ENCODE results near the gene KRT1. TPM values are rescaled to one million over a fixed set of nuclear protein-coding genes. Genes with fewer than 3 reads are reported as not detected.
"Not testable (repeated sequence)": the region's sequence is repeated elsewhere in the genome, so short reads cannot be mapped to it uniquely, and the experiment has no call there.

Gene KRT1
- total RNA-seq, 2 donors from 2014 or later = not detected

DNA sequence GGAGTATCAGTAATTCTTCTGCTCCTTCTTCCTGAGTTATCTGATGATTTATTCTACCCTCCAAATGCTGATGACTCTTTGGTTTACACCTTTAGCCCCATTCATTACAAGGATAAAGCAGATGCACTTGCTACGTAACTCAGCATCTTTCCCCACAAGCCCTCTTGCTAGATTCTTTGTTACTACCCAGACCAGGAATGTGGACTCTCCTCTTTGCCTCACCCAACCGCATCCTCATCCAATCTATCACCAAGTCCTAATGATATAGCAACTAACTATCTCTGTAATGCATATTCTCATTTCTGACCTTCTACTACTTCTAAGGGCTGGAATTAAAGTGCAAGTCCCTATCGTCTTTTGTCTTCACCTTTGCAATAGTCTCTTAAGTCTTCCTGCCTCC lies 9.2 kb downstream of the KRT1 start:
- H3K9me3 Mint-ChIP-seq = no peaks in the 10 kb centered on the region
- H3K27me3 Mint-ChIP-seq = peaks cover 4 to 12% of the 10 kb centered on the region in 2 donors
- no peak overlapping the region for H3K4me3 Mint-ChIP-seq
- no peak for DNase-seq (ENCODE audit: low spot score)
- no peaks in the 10 kb centered on the region for H3K36me3 Mint-ChIP-seq
- H3K4me1 Mint-ChIP-seq (ENCODE audit: low read depth in 2 of 2) = peaks cover 6 to 9% of the 10 kb centered on the region in 2 donors
- no peak overlapping the region for H3K27ac Mint-ChIP-seq
- no peak for ATAC-seq

DNA sequence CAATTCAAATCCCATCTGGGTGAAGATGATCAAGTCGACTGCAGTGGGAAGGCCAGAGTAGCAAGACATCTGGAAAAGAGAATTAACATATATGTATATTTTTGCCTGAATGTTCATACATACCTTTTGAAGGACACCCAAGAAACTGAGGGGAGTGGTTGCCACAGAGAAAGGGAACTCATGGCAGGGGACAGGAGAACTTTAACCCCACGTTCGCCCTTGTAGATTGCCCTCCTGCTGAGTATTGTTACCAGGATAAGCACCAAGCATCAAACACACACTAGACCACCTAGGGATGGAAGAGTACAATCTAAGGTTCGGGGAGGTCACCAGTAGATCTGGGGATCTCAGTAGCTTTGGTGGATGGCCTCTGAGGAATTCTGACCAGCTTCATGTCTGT lies 9.7 kb downstream of the KRT1 start:
- Mint-ChIP-seq H3K27ac (no peak overlapping the region), H3K4me1 (ENCODE audit: low read depth in 2 of 2) (peaks cover 6 to 9% of the 10 kb centered on the region in 2 donors), H3K36me3 (no peaks in the 10 kb centered on the region), H3K4me3 (no peak overlapping the region), H3K27me3 (peaks cover 4 to 8% of the 10 kb centered on the region in 2 donors), H3K9me3 (no peaks in the 10 kb centered on the region)
- no peak for DNase-seq (ENCODE audit: low spot score)
- no peak for ATAC-seq

DNA sequence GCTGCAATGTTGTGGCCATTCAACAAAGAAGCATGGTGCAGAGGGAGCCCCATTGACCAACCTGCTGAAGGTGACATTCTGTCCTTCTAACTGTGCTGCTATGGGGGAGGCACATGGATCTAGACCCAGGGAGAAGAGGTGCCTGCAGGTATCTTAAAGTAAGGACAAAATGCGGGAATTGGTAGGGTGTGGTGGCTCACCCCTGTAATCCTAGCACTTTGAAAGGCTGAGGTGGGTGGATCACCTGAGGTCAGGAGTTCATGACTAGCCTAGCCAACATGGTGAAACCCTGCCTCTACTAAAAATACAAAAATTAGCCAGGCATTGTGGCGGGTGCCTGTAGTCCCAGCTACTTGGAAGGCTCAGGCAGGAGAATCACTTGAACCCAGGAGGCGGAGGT lies 10.3 kb downstream of the KRT1 start:
- ATAC-seq; H3K27ac Mint-ChIP-seq; H3K36me3 Mint-ChIP-seq; H3K4me1 Mint-ChIP-seq (ENCODE audit: low read depth in 2 of 2); H3K9me3 Mint-ChIP-seq; H3K27me3 Mint-ChIP-seq; H3K4me3 Mint-ChIP-seq; DNase-seq (ENCODE audit: low spot score): not testable (repeated sequence)

DNA sequence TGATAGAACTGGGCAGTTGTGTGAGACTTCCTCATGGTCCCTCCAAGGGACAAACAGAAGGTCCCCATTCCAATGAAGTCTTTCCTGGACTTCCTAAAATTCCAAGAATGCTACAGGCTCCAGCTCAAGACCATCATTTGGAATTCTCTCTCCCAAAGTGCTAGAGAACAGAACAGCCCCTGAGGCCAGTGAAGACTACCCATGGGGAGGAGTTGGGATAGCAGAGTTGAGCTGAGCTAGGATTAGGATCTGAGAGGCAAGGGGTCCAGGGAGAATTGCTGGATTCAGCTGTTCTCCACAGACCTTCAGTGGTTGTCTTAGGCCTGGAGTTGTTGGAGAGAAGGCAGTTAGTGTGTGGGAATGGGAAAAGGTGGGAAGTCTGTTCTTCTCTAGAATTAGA lies 10.8 kb downstream of the KRT1 start:
- Mint-ChIP-seq H3K36me3 (no peaks in the 10 kb centered on the region), H3K27me3 (peaks cover 3 to 4% of the 10 kb centered on the region in 2 donors), H3K27ac (no peak overlapping the region), H3K4me1 (ENCODE audit: low read depth in 2 of 2) (peaks cover 3 to 5% of the 10 kb centered on the region in 2 donors), H3K4me3 (no peak overlapping the region), H3K9me3 (no peaks in the 10 kb centered on the region)
- ATAC-seq (no peak), DNase-seq (ENCODE audit: low spot score) (no peak)

DNA sequence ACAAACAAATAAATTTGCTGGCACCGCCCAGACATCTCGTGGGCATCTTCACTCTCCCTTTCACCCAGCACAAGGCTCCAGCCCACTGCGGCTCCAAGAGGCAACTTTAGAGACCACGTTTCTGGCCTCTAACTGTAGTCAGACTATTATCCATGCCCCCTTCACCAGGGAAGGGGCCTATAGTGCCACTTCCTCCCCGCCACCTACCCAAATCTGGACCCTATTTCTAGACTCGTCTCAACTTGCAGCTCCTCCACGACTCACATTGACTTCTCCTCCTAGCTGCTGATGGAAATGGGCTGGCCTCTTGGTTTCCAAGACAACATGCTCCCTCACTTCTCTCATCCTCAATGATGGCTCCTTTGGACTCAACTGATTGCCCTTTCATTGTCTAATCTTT lies 12.3 kb downstream of the KRT1 start:
- ATAC-seq = no peak
- DNase-seq (ENCODE audit: low spot score) = no peak
- no peaks in the 10 kb centered on the region for H3K9me3 Mint-ChIP-seq
- no peaks in the 10 kb centered on the region for H3K27me3 Mint-ChIP-seq
- no peak overlapping the region for H3K27ac Mint-ChIP-seq
- H3K4me1 Mint-ChIP-seq (ENCODE audit: low read depth in 2 of 2) = peaks cover 6 to 7% of the 10 kb centered on the region in 2 donors
- no peak overlapping the region for H3K4me3 Mint-ChIP-seq
- H3K36me3 Mint-ChIP-seq = no peaks in the 10 kb centered on the region

DNA sequence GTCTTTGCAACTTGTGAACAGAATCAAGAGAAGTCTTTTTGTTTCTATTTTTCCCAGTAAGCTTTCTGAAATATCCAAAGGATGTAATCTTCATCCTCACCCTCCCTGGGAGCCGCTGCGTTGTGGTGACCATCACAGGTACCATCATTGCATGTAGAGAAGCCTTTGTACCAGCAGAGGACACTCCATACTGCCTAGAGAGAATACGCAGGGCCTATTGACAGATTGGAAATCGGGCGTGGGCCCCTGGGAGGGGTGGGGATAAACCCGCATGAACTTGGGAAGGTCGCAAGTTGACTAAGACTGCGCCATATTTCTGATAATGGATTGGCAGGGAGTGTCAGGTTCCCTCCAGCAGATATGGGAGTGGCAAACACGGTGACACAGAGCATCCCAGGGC lies 12.7 kb downstream of the KRT1 start:
- Mint-ChIP-seq H3K27ac (no peak overlapping the region), H3K27me3 (no peaks in the 10 kb centered on the region), H3K36me3 (no peaks in the 10 kb centered on the region), H3K9me3 (no peaks in the 10 kb centered on the region), H3K4me3 (no peak overlapping the region), H3K4me1 (ENCODE audit: low read depth in 2 of 2) (peaks cover 10 to 12% of the 10 kb centered on the region in 2 donors)
- DNase-seq (ENCODE audit: low spot score) = no peak
- ATAC-seq = no peak

DNA sequence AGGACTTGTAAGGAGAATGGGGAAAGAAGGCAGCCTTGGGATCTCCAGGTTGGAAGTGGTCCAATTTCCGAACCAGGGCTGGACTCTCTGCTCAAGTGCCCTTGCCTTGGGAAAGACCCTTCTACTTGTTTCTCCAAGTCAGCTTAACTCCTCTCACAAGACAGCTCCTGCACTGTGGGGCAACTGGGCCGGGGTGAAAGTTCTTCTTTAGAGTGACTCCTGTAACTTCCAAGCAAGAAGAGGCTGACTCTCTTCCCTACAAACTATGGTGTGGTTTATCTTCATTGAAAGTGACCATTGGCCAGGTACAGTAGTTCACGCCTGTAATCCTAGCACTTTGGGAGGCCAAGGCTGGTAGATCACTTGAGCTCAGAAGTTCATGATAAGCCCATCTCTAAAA lies 13.7 kb downstream of the KRT1 start:
- no peak for DNase-seq (ENCODE audit: low spot score)
- Mint-ChIP-seq H3K27ac (no peak overlapping the region), H3K4me3 (no peak overlapping the region), H3K4me1 (ENCODE audit: low read depth in 2 of 2) (peaks cover 19 to 22% of the 10 kb centered on the region in 2 donors), H3K36me3 (no peaks in the 10 kb centered on the region), H3K9me3 (no peaks in the 10 kb centered on the region), H3K27me3 (no peaks in the 10 kb centered on the region)
- ATAC-seq = no peak

DNA sequence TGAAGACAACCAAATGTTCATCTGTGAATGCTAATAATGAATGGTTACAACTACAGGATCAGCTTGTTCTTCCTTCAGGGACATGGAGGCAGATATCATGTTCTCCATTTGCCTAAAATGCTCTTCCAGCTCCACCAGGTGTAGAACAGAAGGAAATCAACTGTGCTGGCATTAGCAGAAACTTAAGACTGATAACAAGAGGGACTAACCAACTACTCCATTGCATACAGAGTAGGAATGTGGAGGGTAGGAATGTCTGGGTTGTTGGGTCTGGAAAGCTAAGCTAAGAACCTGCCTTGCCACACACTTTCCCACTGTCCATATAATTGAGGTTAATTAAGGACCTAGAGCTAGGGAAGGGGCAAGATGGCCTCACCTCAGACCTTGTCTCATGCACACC lies 16.8 kb downstream of the KRT1 start:
- no peaks in the 10 kb centered on the region for H3K9me3 Mint-ChIP-seq
- no peaks in the 10 kb centered on the region for H3K36me3 Mint-ChIP-seq
- no peak for ATAC-seq
- H3K4me3 Mint-ChIP-seq = no peak overlapping the region
- peaks cover 26 to 32% of the 10 kb centered on the region in 2 donors for H3K4me1 Mint-ChIP-seq (ENCODE audit: low read depth in 2 of 2)
- no peak for DNase-seq (ENCODE audit: low spot score)
- H3K27me3 Mint-ChIP-seq = no peaks in the 10 kb centered on the region
- H3K27ac Mint-ChIP-seq = no peak overlapping the region

DNA sequence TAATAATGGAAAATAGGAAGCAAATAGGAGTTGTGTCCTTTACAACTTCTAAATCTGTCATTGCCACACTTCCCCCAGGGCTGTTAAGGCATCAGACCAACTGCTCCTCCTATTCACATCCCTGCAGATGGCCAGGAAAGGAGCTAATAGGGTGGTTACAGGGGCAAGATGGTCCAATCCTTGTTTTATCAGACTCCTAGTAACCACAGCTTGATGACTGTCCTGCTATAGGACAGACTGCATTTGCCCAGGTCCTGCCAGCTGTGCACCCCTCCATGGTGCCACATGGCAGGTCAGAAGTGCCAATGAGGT lies 17.3 kb downstream of the KRT1 start:
- no peaks in the 10 kb centered on the region for H3K27me3 Mint-ChIP-seq
- H3K27ac Mint-ChIP-seq = no peak overlapping the region
- ATAC-seq = no peak
- H3K4me1 Mint-ChIP-seq (ENCODE audit: low read depth in 2 of 2) = peaks cover 26 to 32% of the 10 kb centered on the region in 2 donors
- H3K36me3 Mint-ChIP-seq = no peaks in the 10 kb centered on the region
- H3K4me3 Mint-ChIP-seq = no peak overlapping the region
- DNase-seq (ENCODE audit: low spot score) = no peak
- no peaks in the 10 kb centered on the region for H3K9me3 Mint-ChIP-seq

DNA sequence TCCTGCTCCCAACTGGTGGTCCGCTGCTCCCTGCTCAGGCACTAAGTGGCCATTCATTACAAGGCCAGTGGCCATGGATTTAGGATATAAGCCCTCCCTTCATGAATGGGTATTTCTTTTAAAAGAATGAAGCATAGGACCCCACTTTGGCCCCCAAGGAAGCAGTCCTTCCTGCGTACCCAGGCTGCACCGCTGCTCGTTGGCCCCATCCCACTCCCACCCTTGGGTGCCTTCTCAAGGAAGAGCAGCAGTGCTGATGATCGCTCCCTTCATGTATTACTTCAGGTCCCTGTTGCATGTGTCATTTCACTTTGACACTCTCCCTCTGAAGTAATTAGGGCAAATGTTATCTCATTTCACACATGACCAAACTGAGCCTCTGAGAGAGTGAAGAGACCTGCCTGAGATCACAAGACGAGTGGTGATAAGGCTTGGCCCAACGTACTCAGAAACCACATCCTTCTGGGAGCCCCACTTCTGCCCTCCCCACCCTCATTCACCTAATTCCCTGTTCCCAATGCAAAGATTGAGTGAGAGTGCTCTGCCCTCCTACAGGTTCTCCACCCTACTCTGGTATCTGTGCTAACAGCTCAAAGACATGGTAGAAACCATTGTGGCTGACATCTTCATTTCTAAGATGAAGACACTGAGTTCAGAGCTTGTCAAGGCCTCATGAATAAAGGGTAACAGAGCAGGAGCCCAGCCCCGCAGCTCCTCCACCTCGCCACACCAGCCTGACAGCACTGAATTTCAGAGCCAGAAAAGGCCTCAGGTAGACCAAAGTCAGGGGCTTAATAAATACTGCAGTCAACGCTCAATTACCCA lies 17.9 kb downstream of the KRT1 start:
- no peaks in the 10 kb centered on the region for H3K27me3 Mint-ChIP-seq
- no peak overlapping the region for H3K27ac Mint-ChIP-seq
- DNase-seq (ENCODE audit: low spot score) = no peak

DNA sequence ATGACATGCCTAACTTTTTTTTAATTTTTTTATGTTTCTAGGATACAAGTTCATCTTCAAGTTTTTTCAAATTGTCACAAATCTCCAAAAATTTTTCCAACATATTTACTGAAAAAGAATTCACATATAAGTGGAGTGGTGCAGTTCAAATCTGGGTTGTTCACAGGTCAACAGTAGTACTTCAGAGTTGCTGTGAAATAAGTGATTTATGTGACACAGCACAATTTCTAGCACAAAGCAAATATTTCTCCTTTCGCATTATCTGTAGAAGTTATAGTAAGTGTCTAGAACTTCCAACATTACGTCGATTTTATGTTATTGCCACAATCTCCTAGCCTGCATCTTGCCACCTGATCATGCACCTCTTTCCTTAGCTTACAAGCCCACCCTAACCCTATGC lies 18.5 kb downstream of the KRT1 start:
- Mint-ChIP-seq H3K4me3 (no peak overlapping the region), H3K36me3 (no peaks in the 10 kb centered on the region), H3K27me3 (no peaks in the 10 kb centered on the region), H3K27ac (no peak overlapping the region), H3K4me1 (ENCODE audit: low read depth in 2 of 2) (peaks cover 26 to 32% of the 10 kb centered on the region in 2 donors), H3K9me3 (no peaks in the 10 kb centered on the region)
- DNase-seq (ENCODE audit: low spot score) (no peak), ATAC-seq (no peak)

More for the DNA sequence above, 17.9 kb downstream of the KRT1 start:
- Mint-ChIP-seq H3K36me3 (no peaks in the 10 kb centered on the region), H3K4me3 (peak overlapping the region; percentile 11), H3K9me3 (no peaks in the 10 kb centered on the region), H3K4me1 (ENCODE audit: low read depth in 2 of 2) (peaks cover 26 to 32% of the 10 kb centered on the region in 2 donors)
- peak; percentile 40 to 41 for ATAC-seq

DNA sequence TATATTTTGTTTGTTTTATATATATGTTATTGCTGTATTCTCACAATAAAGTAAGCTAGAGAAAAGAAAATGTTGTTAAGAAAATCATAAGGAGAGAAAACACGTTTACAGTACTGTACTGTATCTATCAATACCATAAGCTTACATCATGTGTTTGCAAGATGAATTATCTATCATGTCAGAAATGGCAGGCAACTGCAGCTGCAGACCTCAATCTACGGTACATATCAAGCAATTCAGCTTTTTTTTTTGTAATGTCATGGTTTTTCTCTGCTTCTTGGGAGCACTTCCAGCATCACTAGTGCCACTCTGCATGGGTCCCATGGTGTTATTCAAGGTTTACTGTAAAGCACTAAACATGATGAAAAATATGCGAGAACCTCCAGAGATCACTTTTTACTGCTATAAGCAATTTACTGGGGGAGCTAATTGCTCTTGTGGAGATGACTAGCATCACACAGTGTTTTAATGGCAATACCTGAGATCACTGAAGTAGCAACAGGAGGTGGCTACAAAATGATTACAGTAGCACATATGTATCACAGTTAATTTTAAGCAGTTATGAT lies 19.2 kb downstream of the KRT1 start:
- Mint-ChIP-seq H3K9me3 (no peaks in the 10 kb centered on the region), H3K27me3 (no peaks in the 10 kb centered on the region), H3K36me3 (no peaks in the 10 kb centered on the region), H3K4me3 (no peak overlapping the region), H3K27ac (no peak overlapping the region), H3K4me1 (ENCODE audit: low read depth in 2 of 2) (peaks cover 29 to 32% of the 10 kb centered on the region in 2 donors)
- ATAC-seq (no peak), DNase-seq (ENCODE audit: low spot score) (no peak)

DNA sequence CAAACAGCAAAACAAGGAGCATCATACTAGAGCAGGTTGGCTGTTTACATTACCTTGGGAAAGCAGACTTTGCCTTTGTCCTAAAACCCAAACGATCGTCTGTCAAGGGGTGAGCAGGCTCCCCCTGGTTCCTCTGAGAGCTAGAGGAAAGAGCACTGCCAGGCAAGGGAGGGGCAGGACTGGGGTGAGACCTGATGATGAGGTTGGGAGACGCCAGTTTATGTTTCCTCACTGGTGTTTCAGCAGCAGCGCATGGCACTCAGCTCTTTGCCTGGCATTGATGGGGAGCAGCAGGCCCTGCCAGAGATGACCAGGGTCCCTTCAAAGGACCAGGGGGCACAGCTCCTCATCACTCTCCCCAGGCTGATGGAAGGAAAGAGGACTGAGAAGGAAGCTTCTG lies 20.3 kb downstream of the KRT1 start:
- H3K9me3 Mint-ChIP-seq = no peaks in the 10 kb centered on the region
- peaks cover 32% of the 10 kb centered on the region in 2 donors for H3K4me1 Mint-ChIP-seq (ENCODE audit: low read depth in 2 of 2)
- no peak for DNase-seq (ENCODE audit: low spot score)
- ATAC-seq = no peak
- peak overlapping the region in 1 of 2 donors; percentile 18 for H3K27ac Mint-ChIP-seq
- H3K36me3 Mint-ChIP-seq = no peaks in the 10 kb centered on the region
- peaks cover 0 to 3% of the 10 kb centered on the region in 2 donors for H3K27me3 Mint-ChIP-seq
- no peak overlapping the region for H3K4me3 Mint-ChIP-seq

DNA sequence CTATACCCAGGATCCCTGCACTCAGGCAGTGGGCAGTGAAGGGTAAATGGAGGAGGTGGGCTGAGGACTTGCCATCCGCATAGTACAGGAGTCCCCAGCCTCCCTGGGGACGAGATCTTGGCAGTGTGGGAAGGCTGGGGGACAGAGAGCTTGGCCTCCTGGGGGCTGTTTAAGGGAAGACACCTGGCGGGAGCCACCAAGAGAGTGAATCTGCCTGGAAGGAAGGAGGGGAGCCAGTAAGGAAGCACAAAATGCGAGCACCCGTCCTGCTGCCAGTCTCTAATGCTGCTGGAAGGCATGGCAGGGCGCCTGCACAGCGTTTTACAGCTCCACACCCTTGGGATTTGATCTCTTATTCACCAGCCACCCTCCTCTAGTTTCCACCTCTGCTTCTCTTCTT lies 20.8 kb downstream of the KRT1 start:
- DNase-seq (ENCODE audit: low spot score) = no peak
- ATAC-seq = no peak
- H3K36me3 Mint-ChIP-seq = no peaks in the 10 kb centered on the region
- peaks cover 0 to 3% of the 10 kb centered on the region in 2 donors for H3K27me3 Mint-ChIP-seq
- peak overlapping the region in 1 of 2 donors; percentile 18 for H3K27ac Mint-ChIP-seq
- no peaks in the 10 kb centered on the region for H3K9me3 Mint-ChIP-seq
- no peak overlapping the region for H3K4me3 Mint-ChIP-seq
- peaks cover 32% of the 10 kb centered on the region in 2 donors for H3K4me1 Mint-ChIP-seq (ENCODE audit: low read depth in 2 of 2)
